ENCODE measurements around the gene WASL. TPM values are rescaled to one million over a fixed set of nuclear protein-coding genes. Genes with fewer than 3 reads are reported as not detected.

WASL gene
- total and polyA plus RNA-seq, 10 of the 15 experiments (the other 5 are each of a cell fraction or from before 2014, with no cell fraction given), result 2.0 to 6.4 (median 3.5) TPM

- 45% methylated on average over 1 of the region's 1 CpG for WGBS (ENCODE audit: insufficient coverage, insufficient replicate concordance, low lambda C conversion rate, missing lambda C conversion rate)
- H3K27ac ChIP-seq (ENCODE audit: control insufficient read depth, insufficient read depth), result no peak overlapping the region
- no peaks in the 10 kb centered on the region for H3K79me2 ChIP-seq (ENCODE audit: control insufficient read depth, insufficient read depth, low read length)
- ChIA-PET CTCF (interaction anchor here (0.6 to 0.9 kb wide), 4 partner anchors 10 to 449 kb away, joined by 3 to 4 read pairs (median 3); no protein-coding TSS in a partner anchor), SMC1A (ENCODE audit: uncharacterized antibody, unreplicated experiment) (interaction anchor here (0.6 to 1.5 kb wide), 4 partner anchors 16 to 136 kb away, joined by 3 to 4 read pairs (median 3); no protein-coding TSS in a partner anchor), POLR2A (no interaction called here), RAD21 (ENCODE audit: unreplicated experiment) (no interaction called here)
- BruUV-seq (replicated peaks), result no TSS peak
- DNase-seq (ENCODE audit: low read depth, low spot score), result no peak
- intact Hi-C loops (cut with micrococcal nuclease; ENCODE audit: unreplicated experiment) (no loop called here), in situ Hi-C loops (cut with MboI) (no loop called here)
- no peak for ATAC-seq
- H3K9ac ChIP-seq (ENCODE audit: control insufficient read depth, insufficient read depth, low read length), result no peak overlapping the region
- H3K4me3 ChIP-seq, result no peak overlapping the region
- FAIRE-seq, result no peak
- H3K4me2 ChIP-seq (ENCODE audit: control insufficient read depth, insufficient read depth), result no peak overlapping the region
- H3K27me3 ChIP-seq (replicated peaks in 1 of 2; ENCODE audit: control insufficient read depth in 2 of 2, insufficient read depth in 2 of 2, low read length in 1 of 2), result peaks cover 0 to 2% of the 10 kb centered on the region in 2 experiments; a peak in 2 of 4 replicates
- no peaks in the 10 kb centered on the region for H3K4me1 ChIP-seq (ENCODE audit: control insufficient read depth, insufficient read depth, low read length)
- H3K9me3 ChIP-seq (replicated peaks; ENCODE audit: control insufficient read depth, insufficient read depth, low read length), result no peaks in the 10 kb centered on the region
- no peaks in the 10 kb centered on the region for H3K36me3 ChIP-seq (ENCODE audit: control insufficient read depth in 2 of 2, insufficient read depth in 2 of 2, low read length in 1 of 2)
- no peak overlapping the region for H2AFZ ChIP-seq (ENCODE audit: control insufficient read depth, low read depth, low read length)
- no peaks in the 10 kb centered on the region for H4K20me1 ChIP-seq (ENCODE audit: control insufficient read depth, insufficient read depth)
- TF ChIP-seq, protein P1, sequence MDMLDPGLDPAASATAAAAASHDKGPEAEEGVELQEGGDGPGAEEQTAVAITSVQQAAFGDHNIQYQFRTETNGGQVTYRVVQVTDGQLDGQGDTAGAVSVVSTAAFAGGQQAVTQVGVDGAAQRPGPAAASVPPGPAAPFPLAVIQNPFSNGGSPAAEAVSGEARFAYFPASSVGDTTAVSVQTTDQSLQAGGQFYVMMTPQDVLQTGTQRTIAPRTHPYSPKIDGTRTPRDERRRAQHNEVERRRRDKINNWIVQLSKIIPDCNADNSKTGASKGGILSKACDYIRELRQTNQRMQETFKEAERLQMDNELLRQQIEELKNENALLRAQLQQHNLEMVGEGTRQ (IDR thresholded peaks at IDR 0.05; ENCODE audit: borderline replicate concordance, low read depth, low read length), result no peak
- no peak for TF ChIP-seq POU2F2 (IDR thresholded peaks at IDR 0.05; ENCODE audit: borderline replicate concordance, low read depth, low read length)
- TF ChIP-seq GABPA (IDR thresholded peaks at IDR 0.05; ENCODE audit: low read depth), result no peak
- no peak for TF ChIP-seq ASH2L (IDR thresholded peaks at IDR 0.05; ENCODE audit: borderline replicate concordance, low read depth)
- TF ChIP-seq STAT3 (IDR thresholded peaks at IDR 0.05; ENCODE audit: low read depth, low read length), result no peak
- TF ChIP-seq CEBPB (IDR thresholded peaks at IDR 0.05; ENCODE audit: borderline replicate concordance in 1 of 2, low read depth in 2 of 2, low read length in 2 of 2), result no peak
- TF ChIP-seq, protein P2, sequence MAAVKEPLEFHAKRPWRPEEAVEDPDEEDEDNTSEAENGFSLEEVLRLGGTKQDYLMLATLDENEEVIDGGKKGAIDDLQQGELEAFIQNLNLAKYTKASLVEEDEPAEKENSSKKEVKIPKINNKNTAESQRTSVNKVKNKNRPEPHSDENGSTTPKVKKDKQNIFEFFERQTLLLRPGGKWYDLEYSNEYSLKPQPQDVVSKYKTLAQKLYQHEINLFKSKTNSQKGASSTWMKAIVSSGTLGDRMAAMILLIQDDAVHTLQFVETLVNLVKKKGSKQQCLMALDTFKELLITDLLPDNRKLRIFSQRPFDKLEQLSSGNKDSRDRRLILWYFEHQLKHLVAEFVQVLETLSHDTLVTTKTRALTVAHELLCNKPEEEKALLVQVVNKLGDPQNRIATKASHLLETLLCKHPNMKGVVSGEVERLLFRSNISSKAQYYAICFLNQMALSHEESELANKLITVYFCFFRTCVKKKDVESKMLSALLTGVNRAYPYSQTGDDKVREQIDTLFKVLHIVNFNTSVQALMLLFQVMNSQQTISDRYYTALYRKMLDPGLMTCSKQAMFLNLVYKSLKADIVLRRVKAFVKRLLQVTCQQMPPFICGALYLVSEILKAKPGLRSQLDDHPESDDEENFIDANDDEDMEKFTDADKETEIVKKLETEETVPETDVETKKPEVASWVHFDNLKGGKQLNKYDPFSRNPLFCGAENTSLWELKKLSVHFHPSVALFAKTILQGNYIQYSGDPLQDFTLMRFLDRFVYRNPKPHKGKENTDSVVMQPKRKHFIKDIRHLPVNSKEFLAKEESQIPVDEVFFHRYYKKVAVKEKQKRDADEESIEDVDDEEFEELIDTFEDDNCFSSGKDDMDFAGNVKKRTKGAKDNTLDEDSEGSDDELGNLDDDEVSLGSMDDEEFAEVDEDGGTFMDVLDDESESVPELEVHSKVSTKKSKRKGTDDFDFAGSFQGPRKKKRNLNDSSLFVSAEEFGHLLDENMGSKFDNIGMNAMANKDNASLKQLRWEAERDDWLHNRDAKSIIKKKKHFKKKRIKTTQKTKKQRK (IDR thresholded peaks at IDR 0.05; ENCODE audit: low read depth, low read length), result no peak
- no peak for TF ChIP-seq FOXK2 (IDR thresholded peaks at IDR 0.05)
- TF ChIP-seq, protein P3, sequence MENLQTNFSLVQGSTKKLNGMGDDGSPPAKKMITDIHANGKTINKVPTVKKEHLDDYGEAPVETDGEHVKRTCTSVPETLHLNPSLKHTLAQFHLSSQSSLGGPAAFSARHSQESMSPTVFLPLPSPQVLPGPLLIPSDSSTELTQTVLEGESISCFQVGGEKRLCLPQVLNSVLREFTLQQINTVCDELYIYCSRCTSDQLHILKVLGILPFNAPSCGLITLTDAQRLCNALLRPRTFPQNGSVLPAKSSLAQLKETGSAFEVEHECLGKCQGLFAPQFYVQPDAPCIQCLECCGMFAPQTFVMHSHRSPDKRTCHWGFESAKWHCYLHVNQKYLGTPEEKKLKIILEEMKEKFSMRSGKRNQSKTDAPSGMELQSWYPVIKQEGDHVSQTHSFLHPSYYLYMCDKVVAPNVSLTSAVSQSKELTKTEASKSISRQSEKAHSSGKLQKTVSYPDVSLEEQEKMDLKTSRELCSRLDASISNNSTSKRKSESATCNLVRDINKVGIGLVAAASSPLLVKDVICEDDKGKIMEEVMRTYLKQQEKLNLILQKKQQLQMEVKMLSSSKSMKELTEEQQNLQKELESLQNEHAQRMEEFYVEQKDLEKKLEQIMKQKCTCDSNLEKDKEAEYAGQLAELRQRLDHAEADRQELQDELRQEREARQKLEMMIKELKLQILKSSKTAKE (IDR thresholded peaks at IDR 0.05; ENCODE audit: low read depth, poor library complexity, severe bottlenecking), result no peak
- TF ChIP-seq EZH2 (IDR thresholded peaks at IDR 0.05; ENCODE audit: borderline replicate concordance, control insufficient read depth, low read depth, low read length), result no peak
- no peak for TF ChIP-seq IKZF2 (IDR thresholded peaks at IDR 0.05)
- TF ChIP-seq E2F8 (IDR thresholded peaks at IDR 0.05; ENCODE audit: low read depth, partially characterized antibody), result no peak
- TF ChIP-seq JUND (IDR thresholded peaks at IDR 0.05; ENCODE audit: low read depth, low read length), result no peak
Observed at GRCh38 chr7:123652406-123652805, 96.4 kb downstream of the WASL start.
